ENCODE data around the gene GSTA2. TPM values are rescaled to one million over a fixed set of nuclear protein-coding genes. Genes with fewer than 3 reads are reported as not detected.
"Not testable (repeated sequence)": the region's sequence is repeated elsewhere in the genome, so short reads cannot be mapped to it uniquely, and the experiment has no call there.

GSTA2 gene
- total RNA-seq (not detected), total RNA-seq (0 reads per million in 2 donors)

GRCh38 chr6:52763322-52763916, at the start of gene GSTA2:
GSTA2 (minus strand) TSS chr6:52763475; CDS start chr6:52757947, 5,528 bp downstream.
- H3K4me1 Mint-ChIP-seq; H3K4me3 Mint-ChIP-seq; H3K36me3 Mint-ChIP-seq (ENCODE audit: low read depth); ATAC-seq; DNase-seq; H3K9me3 ChIP-seq (ENCODE audit: control insufficient read depth, low read length, poor library complexity, severe bottlenecking); H3K27ac Mint-ChIP-seq: not testable (repeated sequence)
- H3K27me3 Mint-ChIP-seq: peaks cover 37% of the 10 kb centered on the region

GRCh38 chr6:52809777-52810176, 46.5 kb upstream of the GSTA2 start:
- peaks cover 38% of the 10 kb centered on the region for H3K27me3 Mint-ChIP-seq
- H3K9me3 ChIP-seq (ENCODE audit: control insufficient read depth, low read length, poor library complexity, severe bottlenecking); H3K4me3 Mint-ChIP-seq; H3K27ac Mint-ChIP-seq; H3K36me3 Mint-ChIP-seq (ENCODE audit: low read depth); ATAC-seq; H3K4me1 Mint-ChIP-seq; DNase-seq: not testable (repeated sequence)

- DNase-seq: no peak
- ATAC-seq: no peak
- no peak overlapping the region for H3K4me3 Mint-ChIP-seq
- no peak overlapping the region for H3K27ac Mint-ChIP-seq
- H3K4me1 Mint-ChIP-seq: no peaks in the 10 kb centered on the region
- H3K27me3 Mint-ChIP-seq: peaks cover 49% of the 10 kb centered on the region
- peaks cover 2% of the 10 kb centered on the region for H3K36me3 Mint-ChIP-seq (ENCODE audit: low read depth)
- no peaks in the 10 kb centered on the region for H3K9me3 ChIP-seq (ENCODE audit: control insufficient read depth, low read length, poor library complexity, severe bottlenecking)
Observed at GRCh38 chr6:52808660-52809059, 45.4 kb upstream of the GSTA2 start.

- H3K27ac Mint-ChIP-seq; ATAC-seq; H3K36me3 Mint-ChIP-seq (ENCODE audit: low read depth); DNase-seq; H3K4me1 Mint-ChIP-seq; H3K9me3 ChIP-seq (ENCODE audit: control insufficient read depth, low read length, poor library complexity, severe bottlenecking); H3K4me3 Mint-ChIP-seq: not testable (repeated sequence)
- H3K27me3 Mint-ChIP-seq: peaks cover 63% of the 10 kb centered on the region
Observed at GRCh38 chr6:52803668-52804255, 40.5 kb upstream of the GSTA2 start, which contains the start of gene GSTA1. GSTA1 (minus strand) TSS chr6:52803816; CDS start chr6:52799267, 4,549 bp downstream.

GRCh38 chr6:52802806-52803205, 39.5 kb upstream of the GSTA2 start:
- Mint-ChIP-seq H3K27me3 (peaks cover 63% of the 10 kb centered on the region), H3K4me3 (no peak overlapping the region), H3K27ac (no peak overlapping the region), H3K4me1 (no peaks in the 10 kb centered on the region), H3K36me3 (ENCODE audit: low read depth) (peaks cover 2% of the 10 kb centered on the region)
- no peaks in the 10 kb centered on the region for H3K9me3 ChIP-seq (ENCODE audit: control insufficient read depth, low read length, poor library complexity, severe bottlenecking)
- DNase-seq (no peak), ATAC-seq (no peak)

GRCh38 chr6:52801188-52801841, 38.0 kb upstream of the GSTA2 start:
- no peaks in the 10 kb centered on the region for H3K9me3 ChIP-seq (ENCODE audit: control insufficient read depth, low read length, poor library complexity, severe bottlenecking)
- no peaks in the 10 kb centered on the region for H3K4me1 Mint-ChIP-seq
- DNase-seq: no peak
- H3K4me3 Mint-ChIP-seq: no peak overlapping the region
- peaks cover 63% of the 10 kb centered on the region for H3K27me3 Mint-ChIP-seq
- no peaks in the 10 kb centered on the region for H3K36me3 Mint-ChIP-seq (ENCODE audit: low read depth)
- ATAC-seq: no peak
- no peak overlapping the region for H3K27ac Mint-ChIP-seq

GRCh38 chr6:52799272-52799671, 36.0 kb upstream of the GSTA2 start:
- not testable (repeated sequence) for ATAC-seq; DNase-seq; H3K36me3 Mint-ChIP-seq (ENCODE audit: low read depth); H3K4me1 Mint-ChIP-seq; H3K4me3 Mint-ChIP-seq; H3K27ac Mint-ChIP-seq; H3K9me3 ChIP-seq (ENCODE audit: control insufficient read depth, low read length, poor library complexity, severe bottlenecking)
- H3K27me3 Mint-ChIP-seq: peaks cover 59% of the 10 kb centered on the region

- DNase-seq: not testable (repeated sequence)
Observed at GRCh38 chr6:52794366-52794765, 31.1 kb upstream of the GSTA2 start.

GRCh38 chr6:52790861-52791260, 27.6 kb upstream of the GSTA2 start:
- H3K36me3 Mint-ChIP-seq (ENCODE audit: low read depth): no peaks in the 10 kb centered on the region
- peaks cover 35% of the 10 kb centered on the region for H3K27me3 Mint-ChIP-seq
- H3K4me3 Mint-ChIP-seq: no peak overlapping the region
- H3K27ac Mint-ChIP-seq: no peak overlapping the region
- no peaks in the 10 kb centered on the region for H3K9me3 ChIP-seq (ENCODE audit: control insufficient read depth, low read length, poor library complexity, severe bottlenecking)
- ATAC-seq (no peak), DNase-seq (no peak)
- no peaks in the 10 kb centered on the region for H3K4me1 Mint-ChIP-seq

More at GRCh38 chr6:52794366-52794765, 31.1 kb upstream of the GSTA2 start:
- ATAC-seq; H3K27ac Mint-ChIP-seq; H3K36me3 Mint-ChIP-seq (ENCODE audit: low read depth); H3K9me3 ChIP-seq (ENCODE audit: control insufficient read depth, low read length, poor library complexity, severe bottlenecking); H3K4me1 Mint-ChIP-seq; H3K4me3 Mint-ChIP-seq: not testable (repeated sequence)
- H3K27me3 Mint-ChIP-seq: peaks cover 32% of the 10 kb centered on the region

- not testable (repeated sequence) for H3K4me1 Mint-ChIP-seq, ATAC-seq, H3K4me3 Mint-ChIP-seq
Observed at GRCh38 chr6:52789658-52790057, 26.4 kb upstream of the GSTA2 start.

GRCh38 chr6:52788478-52788877, 25.2 kb upstream of the GSTA2 start:
- no peak for DNase-seq
- H3K27ac Mint-ChIP-seq: no peak overlapping the region

More at GRCh38 chr6:52789658-52790057, 26.4 kb upstream of the GSTA2 start:
- H3K27me3 Mint-ChIP-seq: peaks cover 34% of the 10 kb centered on the region
- not testable (repeated sequence) for H3K36me3 Mint-ChIP-seq (ENCODE audit: low read depth); H3K27ac Mint-ChIP-seq; DNase-seq; H3K9me3 ChIP-seq (ENCODE audit: control insufficient read depth, low read length, poor library complexity, severe bottlenecking)

GRCh38 chr6:52787917-52788316, 24.6 kb upstream of the GSTA2 start:
- Mint-ChIP-seq H3K36me3 (ENCODE audit: low read depth) (no peaks in the 10 kb centered on the region), H3K4me3 (no peak overlapping the region), H3K27me3 (peaks cover 38% of the 10 kb centered on the region), H3K27ac (no peak overlapping the region), H3K4me1 (no peaks in the 10 kb centered on the region)
- DNase-seq: no peak
- ATAC-seq: no peak
- no peaks in the 10 kb centered on the region for H3K9me3 ChIP-seq (ENCODE audit: control insufficient read depth, low read length, poor library complexity, severe bottlenecking)

More at GRCh38 chr6:52788478-52788877, 25.2 kb upstream of the GSTA2 start:
- no peak for ATAC-seq
- no peaks in the 10 kb centered on the region for H3K9me3 ChIP-seq (ENCODE audit: control insufficient read depth, low read length, poor library complexity, severe bottlenecking)
- H3K27me3 Mint-ChIP-seq: peaks cover 38% of the 10 kb centered on the region
- H3K36me3 Mint-ChIP-seq (ENCODE audit: low read depth): no peaks in the 10 kb centered on the region
- no peak overlapping the region for H3K4me3 Mint-ChIP-seq
- no peaks in the 10 kb centered on the region for H3K4me1 Mint-ChIP-seq

- H3K36me3 Mint-ChIP-seq (ENCODE audit: low read depth): no peaks in the 10 kb centered on the region
- H3K9me3 ChIP-seq (ENCODE audit: control insufficient read depth, low read length, poor library complexity, severe bottlenecking): no peaks in the 10 kb centered on the region
- H3K27me3 Mint-ChIP-seq: peaks cover 39% of the 10 kb centered on the region
- no peak overlapping the region for H3K4me3 Mint-ChIP-seq
- DNase-seq (no peak), ATAC-seq (no peak)
- H3K27ac Mint-ChIP-seq: no peak overlapping the region
- no peaks in the 10 kb centered on the region for H3K4me1 Mint-ChIP-seq
Observed at GRCh38 chr6:52786249-52786956, 23.1 kb upstream of the GSTA2 start.

Measured in T-helper 17 cell (primary cell).